Large intestine (tissue), 3 donors: ENCODE results near the gene CSF3R. TPM values are rescaled to one million over a fixed set of nuclear protein-coding genes. Genes with fewer than 3 reads are reported as not detected.
A peak's percentile ranks its signal among the peaks of the same experiment; 100 is the strongest.

Experiments
- DNase-seq, 2 donors: peaks; one replicate each; pipeline versions ENCODE4 v3.0.0 to v3.0.0-alpha.2; 2013
- H3K27ac ChIP-seq: one replicate; pipeline ENCODE4 v1.5.1; 2013; ENCODE audit warnings: low read length
- H3K27me3 ChIP-seq: 2 replicates; pipeline ENCODE4 v1.6.1; 2013; ENCODE audit warnings: low read length; ENCODE audit not compliant: control insufficient read depth, insufficient read depth
- H3K36me3 ChIP-seq: 2 replicates; pipeline ENCODE4 v1.6.1; 2013; ENCODE audit warnings: low read length; ENCODE audit not compliant: control insufficient read depth, insufficient read depth
- H3K4me1 ChIP-seq: one replicate; pipeline ENCODE4 v1.6.1; 2013; ENCODE audit warnings: low read length; ENCODE audit not compliant: control insufficient read depth, insufficient read depth
- H3K4me3 ChIP-seq: one replicate; pipeline ENCODE4 v1.5.1; 2013; ENCODE audit warnings: low read length
- H3K9me3 ChIP-seq: one replicate; pipeline ENCODE4 v1.6.1; 2013; ENCODE audit warnings: mild to moderate bottlenecking, low read depth, low read length, moderate library complexity; ENCODE audit not compliant: control insufficient read depth
- WGBS: methylation state at CpG from one replicate; pipeline ENCODE4 v1.1.5; 2013; ENCODE audit warnings: low lambda C conversion rate; ENCODE audit not compliant: insufficient coverage; 5-methylcytosine and 5-hydroxymethylcytosine counted together
- polyA plus RNA-seq: library from polyadenylated mRNA; unstranded; fragments of 120-200 nt; gene quantifications from one replicate; pipeline ENCODE4 v1.2.1, GENCODE V29; 2013

CSF3R gene
- polyA plus RNA-seq, 1 donor, result 4.1 TPM

DNA sequence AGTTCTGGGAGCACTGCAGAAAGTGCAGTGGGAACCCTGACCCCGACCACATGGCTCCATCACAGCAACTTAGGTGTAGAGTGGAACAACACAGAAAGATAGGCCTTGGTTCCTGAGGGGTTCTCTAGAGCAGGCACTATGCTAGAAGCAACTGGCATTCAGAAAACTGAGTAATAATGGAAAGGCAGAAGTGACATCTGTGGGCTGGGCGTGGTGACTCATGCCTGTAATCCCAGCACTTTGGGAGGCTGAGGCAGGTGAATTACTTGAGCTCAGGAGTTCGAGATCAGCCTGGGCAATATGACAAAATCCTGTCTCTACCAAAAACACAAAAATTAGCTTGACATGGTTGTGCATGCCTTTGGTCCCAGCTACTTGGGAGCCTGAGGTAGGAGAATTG, 23.8 kb downstream of the CSF3R start:
- H3K36me3 ChIP-seq, result peaks cover 71% of the 10 kb centered on the region
- no CpG with 5 or more reads among the region's 3 CpGs for WGBS

DNA sequence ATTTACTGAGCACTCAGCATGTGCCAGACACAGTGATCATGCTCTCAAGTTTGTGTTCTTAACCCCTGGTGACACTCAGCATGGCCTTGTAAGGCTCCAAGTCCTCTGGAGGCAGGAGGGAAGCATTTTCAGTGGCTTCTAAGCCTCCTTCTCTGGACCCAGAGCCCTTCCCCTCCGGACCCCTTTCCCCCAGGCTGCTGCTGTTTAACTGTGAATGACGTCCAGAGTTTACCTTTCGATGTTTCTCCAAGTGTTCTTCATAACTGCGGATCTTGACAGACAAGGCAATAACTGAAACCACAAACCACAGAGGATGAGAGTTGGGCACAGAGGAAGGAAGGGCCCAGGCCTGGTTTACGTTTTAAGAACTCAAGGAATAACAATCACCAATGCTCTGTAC, 25.0 kb downstream of the CSF3R start:
- WGBS, result no CpG with 5 or more reads among the region's 5 CpGs
- Histone ChIP-seq H3K36me3 (peaks cover 71% of the 10 kb centered on the region), H3K4me3 (no peak overlapping the region), H3K9me3 (no peaks in the 10 kb centered on the region), H3K27me3 (no peaks in the 10 kb centered on the region), H3K4me1 (no peaks in the 10 kb centered on the region), H3K27ac (no peak overlapping the region)
- no peak for DNase-seq

More for the DNA sequence above, 23.8 kb downstream of the CSF3R start:
- H3K27ac ChIP-seq, result no peak overlapping the region
- H3K9me3 ChIP-seq, result no peaks in the 10 kb centered on the region
- DNase-seq, result no peak
- no peaks in the 10 kb centered on the region for H3K4me1 ChIP-seq
- H3K27me3 ChIP-seq, result no peaks in the 10 kb centered on the region
- H3K4me3 ChIP-seq, result no peak overlapping the region

DNA sequence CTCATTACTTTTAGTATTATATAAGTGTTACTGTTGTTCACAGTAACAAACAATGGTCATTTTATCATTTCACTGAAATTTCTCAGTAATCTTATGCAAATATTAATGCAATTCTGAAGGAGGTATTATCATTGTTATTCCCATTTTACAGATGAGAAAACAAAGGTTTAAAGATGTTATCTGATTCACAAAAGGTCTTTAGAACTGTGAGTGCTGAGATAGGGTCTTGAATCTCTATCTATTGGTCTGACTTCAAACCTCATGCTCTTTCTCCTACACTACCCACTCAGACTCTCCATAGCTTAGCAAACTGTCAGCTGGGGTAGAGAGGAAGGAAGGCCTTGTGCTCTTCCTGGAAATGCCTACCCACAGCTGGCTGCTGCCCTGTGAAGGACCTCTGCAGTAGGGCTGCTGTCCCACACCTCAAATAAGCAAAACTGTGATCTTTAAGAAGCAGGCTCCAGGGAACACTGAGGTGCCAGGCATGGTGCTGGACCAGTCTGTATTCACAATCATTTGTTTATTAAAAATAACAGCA, 26.3 kb downstream of the CSF3R start:
- H3K9me3 ChIP-seq, result no peaks in the 10 kb centered on the region
- no peak overlapping the region for H3K4me3 ChIP-seq
- no peaks in the 10 kb centered on the region for H3K27me3 ChIP-seq
- H3K27ac ChIP-seq, result no peak overlapping the region
- no peak for DNase-seq
- peaks cover 60% of the 10 kb centered on the region for H3K36me3 ChIP-seq
- H3K4me1 ChIP-seq, result no peaks in the 10 kb centered on the region

DNA sequence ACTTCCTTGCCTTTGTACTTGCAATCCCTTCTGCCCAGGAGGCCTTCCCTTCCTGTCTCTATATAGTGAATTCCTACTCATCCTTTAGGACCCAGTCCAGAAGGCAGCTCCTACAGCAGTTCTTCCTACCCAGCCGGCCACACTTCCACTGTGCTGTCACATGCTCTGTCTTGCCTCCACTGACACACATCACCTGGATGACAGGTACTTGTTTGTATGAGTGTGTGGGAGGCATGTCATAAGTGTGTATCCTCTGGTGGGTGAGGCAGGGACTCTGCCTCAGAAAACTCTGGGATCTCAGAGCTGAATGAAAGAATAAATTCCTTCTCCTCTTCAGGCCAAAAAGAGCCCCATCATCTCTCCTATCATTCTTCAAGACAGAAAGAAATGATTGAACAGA, 27.3 kb downstream of the CSF3R start:
- no peaks in the 10 kb centered on the region for H3K9me3 ChIP-seq
- H3K4me1 ChIP-seq, result no peaks in the 10 kb centered on the region
- H3K27me3 ChIP-seq, result no peaks in the 10 kb centered on the region
- WGBS, result no CpG with 5 or more reads among the region's 1 CpG
- H3K36me3 ChIP-seq, result peaks cover 50% of the 10 kb centered on the region
- no peak for DNase-seq
- no peak overlapping the region for H3K4me3 ChIP-seq
- H3K27ac ChIP-seq, result no peak overlapping the region

DNA sequence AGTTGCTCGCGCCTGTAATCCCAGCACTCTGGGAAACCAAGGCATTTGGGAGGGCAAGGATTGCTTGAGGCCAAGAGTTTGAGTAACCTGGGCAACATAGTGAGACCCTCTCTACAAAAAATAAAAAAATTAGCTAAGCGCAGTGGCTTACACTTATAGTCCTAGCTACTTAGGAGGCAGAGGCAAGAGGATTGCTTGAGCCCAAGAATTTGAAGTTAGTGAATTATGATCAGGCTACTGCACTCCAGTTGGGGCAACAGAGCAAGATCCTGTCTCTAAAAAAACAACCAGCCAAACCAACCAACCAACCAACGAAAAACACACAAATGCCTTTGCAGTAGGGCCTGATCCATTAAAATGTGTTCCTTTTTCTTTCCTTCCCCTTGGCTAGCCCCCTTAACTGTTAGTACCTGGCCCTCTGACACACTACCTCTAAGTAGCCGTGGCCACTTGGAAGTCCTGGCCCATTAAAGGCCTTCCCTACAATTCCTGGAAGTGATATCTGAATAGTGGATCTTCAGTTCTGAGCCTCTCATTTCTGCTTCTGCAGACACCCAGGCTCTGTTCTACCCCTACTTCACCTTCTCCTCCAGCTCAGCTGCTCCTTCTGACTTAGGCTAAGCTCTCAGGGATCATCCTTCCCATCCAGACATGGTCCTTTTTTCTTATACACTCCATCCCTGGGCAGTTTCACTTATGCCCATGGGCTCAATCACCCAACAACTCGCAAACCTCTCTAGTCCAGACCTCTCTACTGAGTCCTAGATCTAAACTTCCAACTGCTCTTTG, 28.9 kb downstream of the CSF3R start:
- no peaks in the 10 kb centered on the region for H3K4me1 ChIP-seq
- WGBS, result 100% methylated on average over 1 of the region's 6 CpGs
- no peaks in the 10 kb centered on the region for H3K27me3 ChIP-seq
- no peaks in the 10 kb centered on the region for H3K9me3 ChIP-seq
- no peak overlapping the region for H3K27ac ChIP-seq
- H3K36me3 ChIP-seq, result peaks cover 35% of the 10 kb centered on the region
- no peak overlapping the region for H3K4me3 ChIP-seq
- DNase-seq, result no peak

DNA sequence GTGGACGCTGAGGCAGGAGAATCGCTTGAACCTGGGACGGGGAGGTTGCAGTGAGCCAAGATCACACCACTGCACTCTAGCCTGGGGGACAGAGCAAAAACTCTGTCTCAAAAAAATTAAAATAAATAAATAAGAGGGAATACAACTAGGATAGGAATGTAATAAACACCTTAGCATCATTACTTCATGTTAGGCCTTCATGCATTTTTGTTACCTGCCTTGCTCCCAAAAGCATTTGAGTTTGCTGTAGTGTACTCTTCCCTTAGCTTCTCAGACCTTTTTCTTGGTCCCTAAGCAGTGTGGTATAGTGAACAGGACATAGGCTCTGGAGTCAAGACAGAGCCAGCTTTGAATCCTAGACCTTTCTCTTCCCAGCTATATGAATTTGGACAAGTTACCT, 29.7 kb downstream of the CSF3R start:
- H3K36me3 ChIP-seq, result peaks cover 31% of the 10 kb centered on the region
- no CpG with 5 or more reads among the region's 3 CpGs for WGBS
- H3K9me3 ChIP-seq, result no peaks in the 10 kb centered on the region
- no peak overlapping the region for H3K4me3 ChIP-seq
- no peaks in the 10 kb centered on the region for H3K27me3 ChIP-seq
- no peaks in the 10 kb centered on the region for H3K4me1 ChIP-seq
- H3K27ac ChIP-seq, result no peak overlapping the region
- no peak for DNase-seq

DNA sequence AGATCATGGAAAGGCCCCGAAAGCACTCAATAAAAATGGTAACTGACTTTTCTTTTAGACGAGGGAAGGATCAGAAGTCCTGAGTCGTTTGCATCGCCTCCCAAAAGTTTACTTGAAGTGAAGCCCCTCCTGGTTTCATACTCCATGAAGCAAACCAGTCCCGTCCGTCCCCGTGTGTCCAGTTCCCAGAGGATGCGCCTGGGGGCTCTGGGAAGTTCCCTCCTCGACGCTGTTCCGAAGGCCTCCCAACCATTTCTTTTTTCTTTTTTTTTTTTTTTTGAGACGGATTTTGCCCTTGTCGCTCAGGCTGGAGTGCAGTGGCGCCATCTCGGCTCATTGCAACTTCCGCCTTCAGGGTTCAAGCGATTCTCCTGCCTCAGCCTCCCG, 31.8 kb downstream of the CSF3R start:
- DNase-seq, result no peak

DNA sequence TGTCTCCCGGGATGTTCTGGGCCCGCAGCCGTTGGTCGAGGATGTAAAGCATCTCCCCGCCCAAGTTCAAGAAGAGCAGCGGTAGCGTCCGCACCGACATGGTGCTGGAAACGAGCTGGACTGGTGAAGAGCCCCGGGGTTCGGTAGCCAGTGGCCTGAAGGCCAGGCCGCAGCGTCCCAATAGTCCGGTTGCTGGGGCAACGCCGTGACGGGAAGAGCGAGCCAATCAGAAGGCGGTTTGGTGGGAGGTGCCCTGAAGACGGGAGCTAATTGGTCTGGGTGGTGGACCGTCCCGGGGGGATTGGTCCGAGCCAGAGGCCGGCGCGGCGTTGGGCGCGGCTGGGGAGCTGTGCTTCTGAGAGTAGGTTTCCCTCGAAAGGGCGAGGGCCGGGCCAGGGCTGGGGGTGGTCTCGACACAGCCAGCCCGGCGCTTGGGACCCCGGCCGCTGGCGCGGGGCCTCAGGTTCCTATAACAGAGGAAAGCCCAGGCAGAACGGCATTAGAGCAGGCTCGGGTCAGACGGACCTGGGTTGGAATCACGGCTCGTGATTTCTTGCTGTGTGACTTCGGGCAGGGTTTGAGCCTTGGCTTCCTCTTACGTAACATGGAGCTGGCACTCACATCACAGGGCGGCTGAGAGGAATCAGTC, 32.3 kb downstream of the CSF3R start, which contains the start of gene OSCP1:
Gene OSCP1 (minus strand): TSS at position 182 of the 649 bp plus-strand sequence. CDS start 82 bp downstream, at position 100.
- peak within 1 kb of the TSS; percentile 96 for H3K27ac ChIP-seq
- no peaks in the 10 kb centered on the region for H3K4me1 ChIP-seq
- DNase-seq, result peak; percentile 96 to 97
- peak within 1 kb of the TSS; percentile 71 for H3K4me3 ChIP-seq
- H3K36me3 ChIP-seq, result peaks cover 12% of the 10 kb centered on the region
- no peaks in the 10 kb centered on the region for H3K9me3 ChIP-seq
- WGBS, result 0% methylated on average over 2 of the region's 48 CpGs
- H3K27me3 ChIP-seq, result no peaks in the 10 kb centered on the region

More for the DNA sequence above, 31.8 kb downstream of the CSF3R start:
- Histone ChIP-seq H3K27me3 (no peaks in the 10 kb centered on the region), H3K4me1 (no peaks in the 10 kb centered on the region), H3K36me3 (peaks cover 15% of the 10 kb centered on the region), H3K4me3 (peak overlapping the region; percentile 71), H3K27ac (peak overlapping the region; percentile 96), H3K9me3 (no peaks in the 10 kb centered on the region)
- no CpG with 5 or more reads among the region's 18 CpGs for WGBS

DNA sequence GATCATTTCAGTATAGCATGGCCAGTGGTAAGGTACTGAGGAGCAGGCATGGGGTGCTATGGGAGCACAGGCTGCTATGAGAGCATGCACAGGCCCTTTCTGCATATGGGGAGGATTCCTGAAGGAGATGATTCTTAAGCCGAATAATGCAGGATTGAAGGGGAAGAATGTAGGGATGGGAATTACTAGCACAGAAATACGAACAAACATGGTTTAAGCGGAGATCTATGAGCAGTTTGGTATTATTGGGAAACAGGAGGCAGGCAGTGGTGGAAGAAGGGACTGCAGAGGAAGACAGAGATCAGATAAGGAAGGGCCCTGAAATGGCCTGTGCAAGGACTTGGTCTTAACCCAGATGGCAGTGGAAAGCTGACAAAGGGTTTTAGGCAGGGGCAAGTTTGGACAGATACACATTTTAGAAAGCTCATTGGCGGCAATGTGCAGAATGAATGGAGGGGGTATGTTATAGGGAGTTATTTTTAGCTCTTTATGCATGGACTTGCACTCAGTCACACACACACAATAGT, 34.1 kb downstream of the CSF3R start:
- no peak overlapping the region for H3K4me3 ChIP-seq
- H3K36me3 ChIP-seq, result no peaks in the 10 kb centered on the region
- H3K4me1 ChIP-seq, result no peaks in the 10 kb centered on the region
- WGBS, result 88% methylated on average over 2 of the region's 4 CpGs
- H3K9me3 ChIP-seq, result no peaks in the 10 kb centered on the region
- H3K27me3 ChIP-seq, result no peaks in the 10 kb centered on the region
- DNase-seq, result no peak
- no peak overlapping the region for H3K27ac ChIP-seq

DNA sequence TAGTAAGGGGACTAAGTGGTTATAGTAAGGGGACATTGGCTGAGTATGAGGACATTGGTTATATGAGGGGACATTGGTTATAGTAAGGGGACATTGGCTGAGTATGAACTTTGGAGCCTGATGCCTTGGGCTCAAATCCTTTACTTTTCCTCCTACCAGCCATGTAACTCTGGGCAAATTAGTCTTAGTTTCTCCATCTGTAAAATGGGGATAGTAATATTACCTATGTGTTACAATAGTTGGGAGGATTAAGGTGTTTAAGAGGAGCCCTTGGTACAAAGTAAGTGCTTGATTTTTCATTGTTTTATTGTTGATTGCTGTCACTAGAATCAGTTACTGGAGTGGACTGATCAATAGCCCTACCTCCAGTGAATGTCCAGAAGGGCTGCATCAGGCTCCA, 35.3 kb downstream of the CSF3R start:
- DNase-seq, result no peak
- H3K9me3 ChIP-seq, result no peaks in the 10 kb centered on the region
- H3K4me3 ChIP-seq, result no peak overlapping the region
- H3K36me3 ChIP-seq, result no peaks in the 10 kb centered on the region
- no peaks in the 10 kb centered on the region for H3K27me3 ChIP-seq
- no peaks in the 10 kb centered on the region for H3K4me1 ChIP-seq
- no peak overlapping the region for H3K27ac ChIP-seq
